ENCODE measurements around the gene CACNA1A.
"Not testable (repeated sequence)": the region's sequence is repeated elsewhere in the genome, so short reads cannot be mapped to it uniquely, and the experiment has no call there.

CACNA1A gene

GRCh38 chr19:13506471-13506820, at the start of gene CACNA1A:
Gene CACNA1A, minus strand, starts transcription at chr19:13506479. Its CDS starts 255 bp downstream, at chr19:13506224.
- no peak for DNase-seq (ENCODE audit: low read depth in 3 of 3, low spot score in 1 of 3)

GRCh38 chr19:13554506-13555240, 48.4 kb upstream of the CACNA1A start:
- no peak for DNase-seq (ENCODE audit: low read depth in 3 of 3, low spot score in 1 of 3)

- DNase-seq (ENCODE audit: low read depth in 3 of 3, low spot score in 1 of 3) = no peak
Observed at GRCh38 chr19:13553880-13554400, 47.7 kb upstream of the CACNA1A start.

GRCh38 chr19:13548131-13548530, 41.9 kb upstream of the CACNA1A start:
- no peak for DNase-seq (ENCODE audit: low read depth in 3 of 3, low spot score in 1 of 3)

GRCh38 chr19:13547102-13547501, 40.8 kb upstream of the CACNA1A start:
- no peak for DNase-seq (ENCODE audit: low read depth in 3 of 3, low spot score in 1 of 3)

GRCh38 chr19:13544423-13544822, 38.1 kb upstream of the CACNA1A start:
- no peak for DNase-seq (ENCODE audit: low read depth in 3 of 3, low spot score in 1 of 3)

- no peak for DNase-seq (ENCODE audit: low read depth in 3 of 3, low spot score in 1 of 3)
Observed at GRCh38 chr19:13541554-13541953, 35.3 kb upstream of the CACNA1A start.

- DNase-seq (ENCODE audit: low read depth in 3 of 3, low spot score in 1 of 3) = no peak
Observed at GRCh38 chr19:13539332-13539731, 33.1 kb upstream of the CACNA1A start.

- no peak for DNase-seq (ENCODE audit: low read depth in 3 of 3, low spot score in 1 of 3)
Observed at GRCh38 chr19:13538601-13539253, 32.4 kb upstream of the CACNA1A start.

- no peak for DNase-seq (ENCODE audit: low read depth in 3 of 3, low spot score in 1 of 3)
Observed at GRCh38 chr19:13537454-13537853, 31.2 kb upstream of the CACNA1A start.

GRCh38 chr19:13530720-13531119, 24.4 kb upstream of the CACNA1A start:
- DNase-seq (ENCODE audit: low read depth in 3 of 3, low spot score in 1 of 3) = no peak

- not testable (repeated sequence) for DNase-seq (ENCODE audit: low read depth in 3 of 3, low spot score in 1 of 3)
Observed at GRCh38 chr19:13529721-13530120, 23.4 kb upstream of the CACNA1A start.

- DNase-seq (ENCODE audit: low read depth in 3 of 3, low spot score in 1 of 3) = no peak
Observed at GRCh38 chr19:13526552-13526951, 20.3 kb upstream of the CACNA1A start.

- no peak for DNase-seq (ENCODE audit: low read depth in 3 of 3, low spot score in 1 of 3)
Observed at GRCh38 chr19:13521066-13521465, 14.8 kb upstream of the CACNA1A start.

- DNase-seq (ENCODE audit: low read depth in 3 of 3, low spot score in 1 of 3) = no peak
Observed at GRCh38 chr19:13511947-13512346, 5.7 kb upstream of the CACNA1A start.

GRCh38 chr19:13507053-13507611, 853 bp upstream of the CACNA1A start:
- DNase-seq (ENCODE audit: low read depth in 3 of 3, low spot score in 1 of 3) = no peak

GRCh38 chr19:13505761-13506470, 363 bp downstream of the CACNA1A start:
- DNase-seq (ENCODE audit: low read depth in 3 of 3, low spot score in 1 of 3) = no peak

GRCh38 chr19:13505164-13505695, 1.0 kb downstream of the CACNA1A start:
- DNase-seq (ENCODE audit: low read depth in 3 of 3, low spot score in 1 of 3) = no peak

GRCh38 chr19:13503570-13504235, 2.6 kb downstream of the CACNA1A start:
- DNase-seq (ENCODE audit: low read depth in 3 of 3, low spot score in 1 of 3) = no peak

- no peak for DNase-seq (ENCODE audit: low read depth in 3 of 3, low spot score in 1 of 3)
Observed at GRCh38 chr19:13502231-13502630, 4.0 kb downstream of the CACNA1A start.

- no peak for DNase-seq (ENCODE audit: low read depth in 3 of 3, low spot score in 1 of 3)
Observed at GRCh38 chr19:13499692-13500091, 6.6 kb downstream of the CACNA1A start.

All from stimulated activated CD4-positive, alpha-beta T cell treated with anti-CD3 and anti-CD28 coated beads, TNF-alpha, amount 100 ng/mL, for 1 hour (primary cell).